ENCODE data around the gene TEX11. TPM values are rescaled to one million over a fixed set of nuclear protein-coding genes. Genes with fewer than 3 reads are reported as not detected.

TEX11 gene
- total and polyA plus RNA-seq, 2 experiments from 2014 or later: 0.60 to 1.0 TPM

DNA sequence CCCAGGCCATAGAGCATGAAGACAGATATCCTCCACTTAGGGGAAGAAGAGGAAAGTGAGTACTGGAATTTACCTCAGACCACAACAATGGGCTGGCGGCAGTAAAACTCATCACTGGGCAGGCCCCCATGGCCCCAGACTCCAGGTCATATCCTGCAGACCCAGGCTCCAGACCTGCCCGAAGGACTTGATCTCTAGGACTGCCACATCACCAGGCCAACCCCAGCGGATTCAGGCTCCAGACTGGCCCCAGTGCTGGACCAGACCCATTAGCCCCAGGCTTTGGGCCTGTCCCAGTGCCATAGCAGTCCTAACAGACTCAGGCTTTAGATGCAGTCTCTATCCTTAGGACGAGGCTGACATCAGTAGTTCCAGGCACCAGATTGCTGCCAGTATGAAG is 273.3 kb downstream of the TEX11 start (continued):
- TF ChIP-seq, protein P1, sequence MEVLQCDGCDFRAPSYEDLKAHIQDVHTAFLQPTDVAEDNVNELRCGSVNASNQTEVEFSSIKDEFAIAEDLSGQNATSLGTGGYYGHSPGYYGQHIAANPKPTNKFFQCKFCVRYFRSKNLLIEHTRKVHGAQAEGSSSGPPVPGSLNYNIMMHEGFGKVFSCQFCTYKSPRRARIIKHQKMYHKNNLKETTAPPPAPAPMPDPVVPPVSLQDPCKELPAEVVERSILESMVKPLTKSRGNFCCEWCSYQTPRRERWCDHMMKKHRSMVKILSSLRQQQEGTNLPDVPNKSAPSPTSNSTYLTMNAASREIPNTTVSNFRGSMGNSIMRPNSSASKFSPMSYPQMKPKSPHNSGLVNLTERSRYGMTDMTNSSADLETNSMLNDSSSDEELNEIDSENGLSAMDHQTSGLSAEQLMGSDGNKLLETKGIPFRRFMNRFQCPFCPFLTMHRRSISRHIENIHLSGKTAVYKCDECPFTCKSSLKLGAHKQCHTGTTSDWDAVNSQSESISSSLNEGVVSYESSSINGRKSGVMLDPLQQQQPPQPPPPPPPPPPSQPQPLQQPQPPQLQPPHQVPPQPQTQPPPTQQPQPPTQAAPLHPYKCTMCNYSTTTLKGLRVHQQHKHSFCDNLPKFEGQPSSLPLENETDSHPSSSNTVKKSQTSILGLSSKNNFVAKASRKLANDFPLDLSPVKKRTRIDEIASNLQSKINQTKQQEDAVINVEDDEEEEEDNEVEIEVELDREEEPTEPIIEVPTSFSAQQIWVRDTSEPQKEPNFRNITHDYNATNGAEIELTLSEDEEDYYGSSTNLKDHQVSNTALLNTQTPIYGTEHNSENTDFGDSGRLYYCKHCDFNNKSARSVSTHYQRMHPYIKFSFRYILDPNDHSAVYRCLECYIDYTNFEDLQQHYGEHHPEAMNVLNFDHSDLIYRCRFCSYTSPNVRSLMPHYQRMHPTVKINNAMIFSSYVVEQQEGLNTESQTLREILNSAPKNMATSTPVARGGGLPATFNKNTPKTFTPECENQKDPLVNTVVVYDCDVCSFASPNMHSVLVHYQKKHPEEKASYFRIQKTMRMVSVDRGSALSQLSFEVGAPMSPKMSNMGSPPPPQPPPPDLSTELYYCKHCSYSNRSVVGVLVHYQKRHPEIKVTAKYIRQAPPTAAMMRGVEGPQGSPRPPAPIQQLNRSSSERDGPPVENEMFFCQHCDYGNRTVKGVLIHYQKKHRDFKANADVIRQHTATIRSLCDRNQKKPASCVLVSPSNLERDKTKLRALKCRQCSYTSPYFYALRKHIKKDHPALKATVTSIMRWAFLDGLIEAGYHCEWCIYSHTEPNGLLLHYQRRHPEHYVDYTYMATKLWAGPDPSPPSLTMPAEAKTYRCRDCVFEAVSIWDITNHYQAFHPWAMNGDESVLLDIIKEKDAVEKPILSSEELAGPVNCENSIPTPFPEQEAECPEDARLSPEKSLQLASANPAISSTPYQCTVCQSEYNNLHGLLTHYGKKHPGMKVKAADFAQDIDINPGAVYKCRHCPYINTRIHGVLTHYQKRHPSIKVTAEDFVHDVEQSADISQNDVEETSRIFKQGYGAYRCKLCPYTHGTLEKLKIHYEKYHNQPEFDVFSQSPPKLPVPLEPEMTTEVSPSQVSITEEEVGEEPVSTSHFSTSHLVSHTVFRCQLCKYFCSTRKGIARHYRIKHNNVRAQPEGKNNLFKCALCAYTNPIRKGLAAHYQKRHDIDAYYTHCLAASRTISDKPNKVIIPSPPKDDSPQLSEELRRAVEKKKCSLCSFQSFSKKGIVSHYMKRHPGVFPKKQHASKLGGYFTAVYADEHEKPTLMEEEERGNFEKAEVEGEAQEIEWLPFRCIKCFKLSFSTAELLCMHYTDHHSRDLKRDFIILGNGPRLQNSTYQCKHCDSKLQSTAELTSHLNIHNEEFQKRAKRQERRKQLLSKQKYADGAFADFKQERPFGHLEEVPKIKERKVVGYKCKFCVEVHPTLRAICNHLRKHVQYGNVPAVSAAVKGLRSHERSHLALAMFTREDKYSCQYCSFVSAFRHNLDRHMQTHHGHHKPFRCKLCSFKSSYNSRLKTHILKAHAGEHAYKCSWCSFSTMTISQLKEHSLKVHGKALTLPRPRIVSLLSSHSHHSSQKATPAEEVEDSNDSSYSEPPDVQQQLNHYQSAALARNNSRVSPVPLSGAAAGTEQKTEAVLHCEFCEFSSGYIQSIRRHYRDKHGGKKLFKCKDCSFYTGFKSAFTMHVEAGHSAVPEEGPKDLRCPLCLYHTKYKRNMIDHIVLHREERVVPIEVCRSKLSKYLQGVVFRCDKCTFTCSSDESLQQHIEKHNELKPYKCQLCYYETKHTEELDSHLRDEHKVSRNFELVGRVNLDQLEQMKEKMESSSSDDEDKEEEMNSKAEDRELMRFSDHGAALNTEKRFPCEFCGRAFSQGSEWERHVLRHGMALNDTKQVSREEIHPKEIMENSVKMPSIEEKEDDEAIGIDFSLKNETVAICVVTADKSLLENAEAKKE (CRISPR knock-in tag; IDR thresholded peaks at IDR 0.05): no peak

DNA sequence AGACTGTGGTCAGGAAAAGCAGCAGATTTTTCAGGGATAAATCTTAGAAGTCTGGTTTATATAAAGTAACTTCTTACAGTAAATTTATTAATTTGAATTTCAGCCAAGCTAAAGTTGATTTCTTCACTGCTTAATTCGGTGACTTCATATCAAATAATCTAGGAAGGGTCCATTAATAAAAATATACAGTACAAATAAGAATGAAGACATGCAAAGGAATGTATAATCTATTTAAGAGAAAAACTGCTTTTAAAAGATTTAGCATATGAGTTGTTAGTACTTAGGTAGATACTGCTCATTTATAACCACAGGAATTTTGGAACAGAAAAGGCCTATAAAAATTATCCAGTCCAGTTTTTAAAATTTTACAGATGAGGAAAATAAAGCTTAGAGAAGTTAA is 286.8 kb downstream of the TEX11 start:
- no peak overlapping the region for H3K4me2 ChIP-seq

More for the DNA sequence above, 286.8 kb downstream of the TEX11 start:
- peaks cover 8% of the 10 kb centered on the region; the same call in 1 of the 2 replicates for H3K4me1 ChIP-seq (ENCODE audit: insufficient read depth)
- H3K4me3 ChIP-seq: no peak overlapping the region
- H3K79me2 ChIP-seq (replicated peaks; ENCODE audit: insufficient read depth): no peaks in the 10 kb centered on the region
- no peak overlapping the region for H3K27ac ChIP-seq (ENCODE audit: low read depth)
- TF ChIP-seq, protein P2, sequence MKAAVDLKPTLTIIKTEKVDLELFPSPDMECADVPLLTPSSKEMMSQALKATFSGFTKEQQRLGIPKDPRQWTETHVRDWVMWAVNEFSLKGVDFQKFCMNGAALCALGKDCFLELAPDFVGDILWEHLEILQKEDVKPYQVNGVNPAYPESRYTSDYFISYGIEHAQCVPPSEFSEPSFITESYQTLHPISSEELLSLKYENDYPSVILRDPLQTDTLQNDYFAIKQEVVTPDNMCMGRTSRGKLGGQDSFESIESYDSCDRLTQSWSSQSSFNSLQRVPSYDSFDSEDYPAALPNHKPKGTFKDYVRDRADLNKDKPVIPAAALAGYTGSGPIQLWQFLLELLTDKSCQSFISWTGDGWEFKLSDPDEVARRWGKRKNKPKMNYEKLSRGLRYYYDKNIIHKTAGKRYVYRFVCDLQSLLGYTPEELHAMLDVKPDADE (IDR thresholded peaks at IDR 0.05): no peak
- TF ChIP-seq, protein P3, sequence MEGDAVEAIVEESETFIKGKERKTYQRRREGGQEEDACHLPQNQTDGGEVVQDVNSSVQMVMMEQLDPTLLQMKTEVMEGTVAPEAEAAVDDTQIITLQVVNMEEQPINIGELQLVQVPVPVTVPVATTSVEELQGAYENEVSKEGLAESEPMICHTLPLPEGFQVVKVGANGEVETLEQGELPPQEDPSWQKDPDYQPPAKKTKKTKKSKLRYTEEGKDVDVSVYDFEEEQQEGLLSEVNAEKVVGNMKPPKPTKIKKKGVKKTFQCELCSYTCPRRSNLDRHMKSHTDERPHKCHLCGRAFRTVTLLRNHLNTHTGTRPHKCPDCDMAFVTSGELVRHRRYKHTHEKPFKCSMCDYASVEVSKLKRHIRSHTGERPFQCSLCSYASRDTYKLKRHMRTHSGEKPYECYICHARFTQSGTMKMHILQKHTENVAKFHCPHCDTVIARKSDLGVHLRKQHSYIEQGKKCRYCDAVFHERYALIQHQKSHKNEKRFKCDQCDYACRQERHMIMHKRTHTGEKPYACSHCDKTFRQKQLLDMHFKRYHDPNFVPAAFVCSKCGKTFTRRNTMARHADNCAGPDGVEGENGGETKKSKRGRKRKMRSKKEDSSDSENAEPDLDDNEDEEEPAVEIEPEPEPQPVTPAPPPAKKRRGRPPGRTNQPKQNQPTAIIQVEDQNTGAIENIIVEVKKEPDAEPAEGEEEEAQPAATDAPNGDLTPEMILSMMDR (conservative IDR thresholded peaks at IDR 0.05; ENCODE audit: low read depth in 2 of 2): no peak
- H3K36me3 ChIP-seq (ENCODE audit: insufficient read depth): no peaks in the 10 kb centered on the region
- Mint-ChIP-seq H3K4me1 (peaks cover 8% of the 10 kb centered on the region; the same call in 2 of the 3 replicates), H3K4me3 (no peak overlapping the region), H3K9me3 (no peaks in the 10 kb centered on the region), H3K27ac (no peak overlapping the region), H3K36me3 (ENCODE audit: low read depth) (no peaks in the 10 kb centered on the region), H3K27me3 (ENCODE audit: insufficient read depth, low read depth, poor library complexity) (peaks cover 2% of the 10 kb centered on the region)
- H3K27me3 ChIP-seq (ENCODE audit: insufficient read depth): no peaks in the 10 kb centered on the region
- no peaks in the 10 kb centered on the region for H3F3A ChIP-seq (replicated peaks; ENCODE audit: low read depth)
- no peaks in the 10 kb centered on the region for H4K20me1 ChIP-seq (replicated peaks; ENCODE audit: insufficient read depth)
- no peak for DNase-seq (ENCODE audit: low spot score)
- no peak for ATAC-seq
- no peak overlapping the region for H2AFZ ChIP-seq
- no peaks in the 10 kb centered on the region for H3K9me2 ChIP-seq (ENCODE audit: insufficient read depth)
